Measurements from ENCODE around the gene PLEKHM3.

PLEKHM3 gene

GRCh38 chr2:207791579-207792243 lies 233.6 kb downstream of the PLEKHM3 start:
- DNase-seq (ENCODE audit: low read depth, low spot score): no peak

- no peak for DNase-seq (ENCODE audit: low read depth, low spot score)
Measured at GRCh38 chr2:207790898-207791297, 234.4 kb downstream of the PLEKHM3 start.

GRCh38 chr2:207787800-207788199 lies 237.5 kb downstream of the PLEKHM3 start:
- no peak for DNase-seq (ENCODE audit: low read depth, low spot score)

GRCh38 chr2:207787017-207787416 lies 238.3 kb downstream of the PLEKHM3 start:
- no peak for DNase-seq (ENCODE audit: low read depth, low spot score)

- no peak for DNase-seq (ENCODE audit: low read depth, low spot score)
Measured at GRCh38 chr2:207784898-207785297, 240.4 kb downstream of the PLEKHM3 start.

GRCh38 chr2:207783514-207783913 lies 241.8 kb downstream of the PLEKHM3 start:
- DNase-seq (ENCODE audit: low read depth, low spot score): no peak

- DNase-seq (ENCODE audit: low read depth, low spot score): no peak
Measured at GRCh38 chr2:207782238-207783030, 242.9 kb downstream of the PLEKHM3 start.

GRCh38 chr2:207779523-207779922 lies 245.8 kb downstream of the PLEKHM3 start:
- no peak for DNase-seq (ENCODE audit: low read depth, low spot score)

GRCh38 chr2:207778298-207778882 lies 246.9 kb downstream of the PLEKHM3 start:
- no peak for DNase-seq (ENCODE audit: low read depth, low spot score)

GRCh38 chr2:207777124-207777523 lies 248.2 kb downstream of the PLEKHM3 start:
- no peak for DNase-seq (ENCODE audit: low read depth, low spot score)

GRCh38 chr2:207775473-207775872 lies 249.9 kb downstream of the PLEKHM3 start:
- no peak for DNase-seq (ENCODE audit: low read depth, low spot score)

- DNase-seq (ENCODE audit: low read depth, low spot score): no peak
Measured at GRCh38 chr2:207772844-207773205, 252.5 kb downstream of the PLEKHM3 start.

- DNase-seq (ENCODE audit: low read depth, low spot score): no peak
Measured at GRCh38 chr2:207772081-207772843, 253.1 kb downstream of the PLEKHM3 start.

GRCh38 chr2:207771421-207771820 lies 253.9 kb downstream of the PLEKHM3 start:
- no peak for DNase-seq (ENCODE audit: low read depth, low spot score)

All from iPS DF 19.7 (cell line).